RWPE2 (cell line): ENCODE results near the gene ST3GAL3.
A peak's percentile ranks its signal among the peaks of the same experiment; 100 is the strongest.

ENCODE experiments used
- ATAC-seq: fragments of 200-7000 bp; cut with Tn5 transposase; 3 replicates; pipeline ENCODE4 v1.9.1; 2021; ENCODE audit warnings: low read depth
- DNase-seq: peaks from one replicate; pipeline ENCODE4 v3.0.0-alpha.2; 2020; ENCODE audit warnings: low spot score
- H3K27ac ChIP-seq: fragments of 450-650 bp; 2 replicates; pipeline ENCODE4 v1.5.1; 2017; ENCODE audit warnings: mild to moderate bottlenecking; ENCODE audit not compliant: poor library complexity, severe bottlenecking
- H3K27me3 ChIP-seq: fragments of 250-450 bp; sonication (Bioruptor Pico); 2 replicates; pipeline ENCODE4 v1.5.1; 2021; ENCODE audit warnings: mild to moderate bottlenecking, moderate library complexity; ENCODE audit not compliant: insufficient read depth, poor library complexity, severe bottlenecking
- H3K36me3 ChIP-seq: fragments of 250-450 bp; sonication (Bioruptor Pico); 2 replicates; pipeline ENCODE4 v1.5.1; 2020; ENCODE audit warnings: low read depth, mild to moderate bottlenecking, moderate library complexity
- H3K4me1 ChIP-seq: fragments of 250-450 bp; sonication (Bioruptor Pico); 2 replicates; pipeline ENCODE4 v1.5.1; 2021; ENCODE audit warnings: mild to moderate bottlenecking, moderate library complexity; ENCODE audit not compliant: insufficient read depth, poor library complexity, severe bottlenecking
- H3K4me3 ChIP-seq: fragments of 250-450 bp; sonication (Bioruptor Pico); 2 replicates; pipeline ENCODE4 v1.5.1; 2021; ENCODE audit warnings: mild to moderate bottlenecking, moderate library complexity; ENCODE audit not compliant: severe bottlenecking
- H3K9me3 ChIP-seq: fragments of 250-450 bp; sonication (Bioruptor Pico); 2 replicates; pipeline ENCODE4 v1.5.1; 2021; ENCODE audit warnings: mild to moderate bottlenecking, moderate library complexity; ENCODE audit not compliant: severe bottlenecking
- TF ChIP-seq, protein P1 (sequence below): fragments of 450-650 bp; IDR thresholded peaks from one replicate; pipeline ENCODE4 v1.5.1; 2017; ENCODE audit warnings: mild to moderate bottlenecking, moderate library complexity; ENCODE audit not compliant: poor library complexity, severe bottlenecking

Gene ST3GAL3

DNA sequence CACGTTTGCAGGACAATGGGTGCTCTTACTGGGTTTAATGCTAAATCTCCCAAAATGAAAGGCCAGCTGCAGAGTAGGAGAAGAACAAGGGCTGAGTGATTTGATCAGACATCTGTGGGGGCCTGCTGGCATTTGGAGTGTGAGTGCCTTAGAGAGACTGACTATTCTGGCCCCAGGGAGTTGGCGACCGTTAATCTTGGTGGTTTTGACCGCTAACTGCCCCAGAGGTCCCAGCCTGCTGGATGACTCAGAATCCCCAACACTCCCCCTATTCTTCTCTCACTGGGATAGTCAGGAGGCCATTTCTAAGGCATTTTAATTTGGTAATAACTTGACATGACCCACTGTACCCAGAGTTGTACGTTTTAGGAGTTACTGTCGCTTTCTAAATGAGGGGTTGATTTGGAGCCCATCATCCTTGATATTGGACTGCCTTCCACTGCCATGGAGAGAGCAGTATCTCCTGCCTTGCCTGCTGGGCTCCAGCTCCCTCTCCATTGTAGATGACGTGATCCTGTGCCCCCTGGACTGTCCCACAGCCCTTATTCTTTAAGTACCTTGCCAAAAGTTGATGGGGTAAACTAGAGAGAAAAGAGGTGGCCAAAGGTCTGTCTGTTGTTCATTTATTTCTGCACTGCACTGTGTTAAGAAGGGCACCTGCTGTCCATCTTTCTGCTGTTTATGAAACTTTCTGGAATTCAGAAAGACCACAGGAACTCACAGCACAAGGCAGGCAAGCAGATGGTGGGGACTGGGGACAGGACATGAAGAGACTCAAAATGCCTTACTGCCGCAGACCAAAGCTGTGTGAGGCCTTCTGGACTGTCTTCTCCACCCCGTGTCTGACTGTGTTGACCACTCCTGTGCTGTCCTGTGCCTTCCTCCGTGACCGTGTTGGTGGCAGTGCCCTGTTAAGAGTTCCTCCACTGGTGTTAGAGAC lies 128.0 kb downstream of the ST3GAL3 start:
- H3K4me1 ChIP-seq, result peaks cover 44% of the 10 kb centered on the region
- ATAC-seq (peak; percentile 61), DNase-seq (no peak)
- no peaks in the 10 kb centered on the region for H3K27me3 ChIP-seq
- no peak overlapping the region for H3K4me3 ChIP-seq
- peak overlapping the region; percentile 74 for H3K27ac ChIP-seq
- H3K36me3 ChIP-seq, result peaks cover 14% of the 10 kb centered on the region
- TF ChIP-seq, protein P1, sequence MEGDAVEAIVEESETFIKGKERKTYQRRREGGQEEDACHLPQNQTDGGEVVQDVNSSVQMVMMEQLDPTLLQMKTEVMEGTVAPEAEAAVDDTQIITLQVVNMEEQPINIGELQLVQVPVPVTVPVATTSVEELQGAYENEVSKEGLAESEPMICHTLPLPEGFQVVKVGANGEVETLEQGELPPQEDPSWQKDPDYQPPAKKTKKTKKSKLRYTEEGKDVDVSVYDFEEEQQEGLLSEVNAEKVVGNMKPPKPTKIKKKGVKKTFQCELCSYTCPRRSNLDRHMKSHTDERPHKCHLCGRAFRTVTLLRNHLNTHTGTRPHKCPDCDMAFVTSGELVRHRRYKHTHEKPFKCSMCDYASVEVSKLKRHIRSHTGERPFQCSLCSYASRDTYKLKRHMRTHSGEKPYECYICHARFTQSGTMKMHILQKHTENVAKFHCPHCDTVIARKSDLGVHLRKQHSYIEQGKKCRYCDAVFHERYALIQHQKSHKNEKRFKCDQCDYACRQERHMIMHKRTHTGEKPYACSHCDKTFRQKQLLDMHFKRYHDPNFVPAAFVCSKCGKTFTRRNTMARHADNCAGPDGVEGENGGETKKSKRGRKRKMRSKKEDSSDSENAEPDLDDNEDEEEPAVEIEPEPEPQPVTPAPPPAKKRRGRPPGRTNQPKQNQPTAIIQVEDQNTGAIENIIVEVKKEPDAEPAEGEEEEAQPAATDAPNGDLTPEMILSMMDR, result no peak
- H3K9me3 ChIP-seq, result no peaks in the 10 kb centered on the region

DNA sequence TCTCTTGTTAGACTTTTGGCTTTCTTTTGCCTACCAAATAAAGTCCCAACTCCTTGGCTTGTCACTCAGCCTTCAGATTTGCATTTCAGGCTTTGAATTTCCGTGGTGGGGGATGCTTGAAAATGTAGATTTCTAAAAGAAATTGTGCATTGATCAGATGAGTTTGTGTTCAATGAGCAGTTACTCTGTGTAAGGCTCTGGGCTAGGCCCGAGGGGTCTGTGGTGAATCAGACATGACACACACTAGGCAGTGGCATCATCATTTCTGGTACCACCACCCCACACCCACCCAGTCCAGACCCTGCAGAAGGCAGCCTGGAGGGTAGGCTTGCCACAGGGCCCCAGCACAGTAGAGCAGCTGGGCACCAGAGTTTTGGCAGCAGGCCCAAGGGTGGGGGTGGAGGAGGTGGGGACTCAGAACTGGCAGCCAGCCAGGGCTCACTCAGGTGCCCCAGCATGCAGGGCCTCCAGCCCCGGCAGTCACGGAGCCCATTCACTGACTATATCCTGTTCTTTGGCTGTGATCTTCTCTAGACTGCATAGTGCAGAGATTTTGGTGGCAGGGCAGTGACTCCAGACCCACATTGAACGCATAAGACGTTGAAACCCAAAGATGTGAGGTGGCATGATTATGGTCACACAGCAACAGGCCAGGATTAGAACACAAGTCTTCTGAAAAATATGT lies 129.1 kb downstream of the ST3GAL3 start:
- peaks cover 35% of the 10 kb centered on the region for H3K4me1 ChIP-seq

DNA sequence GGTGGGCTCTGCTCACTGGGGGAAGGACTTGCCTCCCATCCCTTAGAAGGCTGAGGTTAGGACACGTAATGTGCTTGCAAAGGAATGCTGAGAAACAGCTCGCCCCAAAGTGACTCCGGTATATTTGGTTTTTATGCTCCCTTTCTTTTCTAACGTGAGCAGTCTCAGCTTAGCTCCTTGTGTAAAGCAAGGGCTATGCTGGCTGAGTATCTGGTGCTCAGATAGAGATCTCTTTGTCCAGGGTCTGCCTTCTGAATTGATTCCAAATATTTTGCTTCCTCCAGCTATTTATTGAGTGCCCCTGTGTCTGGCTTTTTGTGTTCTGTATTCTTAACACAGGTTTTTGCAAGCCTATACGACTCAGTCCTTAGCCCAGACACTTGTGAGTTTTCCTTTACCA lies 131.7 kb downstream of the ST3GAL3 start:
- TF ChIP-seq, protein P1, result no peak
- Histone ChIP-seq H3K36me3 (peaks cover 30% of the 10 kb centered on the region), H3K27ac (no peak overlapping the region), H3K27me3 (no peaks in the 10 kb centered on the region), H3K4me1 (peaks cover 32% of the 10 kb centered on the region), H3K9me3 (no peaks in the 10 kb centered on the region), H3K4me3 (no peak overlapping the region)
- DNase-seq (no peak), ATAC-seq (no peak)

More for the DNA sequence above, 129.1 kb downstream of the ST3GAL3 start:
- peak; percentile 79 for ATAC-seq
- H3K27me3 ChIP-seq, result no peaks in the 10 kb centered on the region
- H3K9me3 ChIP-seq, result no peaks in the 10 kb centered on the region
- H3K36me3 ChIP-seq, result peaks cover 14% of the 10 kb centered on the region
- TF ChIP-seq, protein P1, result no peak
- peak; percentile 95 for DNase-seq
- no peak overlapping the region for H3K4me3 ChIP-seq
- H3K27ac ChIP-seq, result peak overlapping the region; percentile 74

DNA sequence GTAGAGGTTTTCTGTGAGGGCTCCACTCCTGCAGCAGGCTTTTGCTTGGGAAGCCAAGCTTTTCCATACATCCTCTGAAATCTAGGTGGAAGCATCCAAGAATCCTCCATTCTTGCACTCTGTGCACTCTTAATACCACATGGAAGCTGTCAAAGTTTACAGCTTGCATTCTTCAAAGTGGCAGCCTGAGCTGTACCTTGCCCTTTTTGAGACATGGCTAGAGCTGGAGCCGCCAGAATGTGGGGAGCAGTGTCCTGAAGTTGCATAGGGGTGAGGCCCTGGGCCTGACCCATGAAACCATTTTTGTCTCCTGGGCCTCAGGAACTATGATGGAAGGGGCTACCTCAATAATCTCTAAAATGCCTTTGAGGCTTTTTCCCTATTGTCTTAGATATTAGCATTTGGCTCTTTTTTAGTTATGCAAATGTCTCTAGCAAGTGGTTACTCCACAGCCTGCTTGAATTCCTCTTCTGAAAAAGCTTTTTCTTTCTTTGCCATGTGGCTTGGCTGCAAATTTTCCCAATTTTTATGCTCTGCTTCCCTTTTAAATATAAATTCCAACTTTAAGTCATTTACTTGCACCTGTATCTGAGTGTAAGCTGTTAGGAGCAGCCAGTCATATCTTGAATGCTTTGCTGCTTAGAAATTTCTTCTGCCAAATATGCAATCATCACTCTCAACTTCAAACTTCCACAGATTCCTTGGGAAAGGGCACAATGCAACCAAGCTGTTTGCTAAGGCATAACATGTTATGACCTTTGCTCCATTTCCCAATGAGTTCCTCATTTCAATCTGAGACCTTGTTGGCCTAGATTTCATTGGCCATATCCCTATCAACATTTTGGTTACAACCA lies 134.2 kb downstream of the ST3GAL3 start:
- no peak overlapping the region for H3K4me3 ChIP-seq
- H3K4me1 ChIP-seq, result peaks cover 8% of the 10 kb centered on the region
- H3K9me3 ChIP-seq, result no peaks in the 10 kb centered on the region
- DNase-seq (no peak), ATAC-seq (no peak)
- H3K36me3 ChIP-seq, result peaks cover 30% of the 10 kb centered on the region
- TF ChIP-seq, protein P1, result no peak
- H3K27ac ChIP-seq, result no peak overlapping the region
- no peaks in the 10 kb centered on the region for H3K27me3 ChIP-seq
